ENCODE measurements around the gene ZNF862. TPM values are rescaled to one million over a fixed set of nuclear protein-coding genes. Genes with fewer than 3 reads are reported as not detected.

The ZNF862 gene
- total and polyA plus RNA-seq, 2 donors (not counting 3 experiments of a cell fraction or from before 2014, with no cell fraction given): 10.8 to 14.7 TPM

GRCh38 chr7:149825567-149826343 lies 12.4 kb upstream of the ZNF862 start:
- Histone ChIP-seq H3K9me1 (replicated peaks; ENCODE audit: control insufficient read depth, extremely low read depth, insufficient read depth, low read length) (no peaks in the 10 kb centered on the region), H3K27me3 (ENCODE audit: control insufficient read depth in 2 of 2, insufficient read depth in 2 of 2, low read length in 2 of 2) (no peaks in the 10 kb centered on the region), H3K9ac (replicated peaks; ENCODE audit: extremely low read depth, insufficient read depth, low read length) (no peak overlapping the region), H3K27ac (ENCODE audit: insufficient read depth, low read depth, low read length) (no peak overlapping the region), H4K20me1 (replicated peaks; ENCODE audit: control insufficient read depth, extremely low read depth, insufficient read depth, low read length) (no peaks in the 10 kb centered on the region), H3K4me1 (ENCODE audit: control insufficient read depth, extremely low read depth, insufficient read depth, low read length) (no peaks in the 10 kb centered on the region), H3K79me2 (ENCODE audit: control insufficient read depth, insufficient read depth, low read length) (no peaks in the 10 kb centered on the region), H3K4me2 (ENCODE audit: insufficient read depth, low read length) (no peak overlapping the region), H3K9me3 (replicated peaks; ENCODE audit: control insufficient read depth, insufficient read depth, low read length) (no peaks in the 10 kb centered on the region), H3K4me3 (replicated peaks in 1 of 3; ENCODE audit: insufficient read depth in 1 of 3, low read depth in 1 of 3, low read length in 3 of 3) (no peak overlapping the region), H3K36me3 (ENCODE audit: control insufficient read depth in 2 of 2, extremely low read depth in 1 of 2, insufficient read depth in 2 of 2, low read length in 2 of 2) (no peaks in the 10 kb centered on the region), H2AFZ (ENCODE audit: low read depth, low read length) (no peak overlapping the region)
- DNase-seq (ENCODE audit: low read depth, low spot score) (no peak), FAIRE-seq (no peak)
- BruUV-seq (replicated peaks): no TSS peak
- dilution Hi-C loops (cut with MboI; ENCODE audit: extremely low pct_ligation_motif_present, low sequenced_read_pairs): no loop called here
- ChIA-PET CTCF (interaction anchor here (1.5 kb wide), 1 partner anchor 18 kb away, joined by 9 read pairs; no protein-coding TSS in a partner anchor), POLR2A (no interaction called here)
- intact Hi-C loops (cut with micrococcal nuclease): no loop called here
- TF ChIP-seq POLR2A (IDR thresholded peaks at IDR 0.05; ENCODE audit: low read depth, low read length) (no peak), MYC (IDR thresholded peaks at IDR 0.05; ENCODE audit: low read depth, low read length) (no peak), FOS (IDR thresholded peaks at IDR 0.05; ENCODE audit: borderline replicate concordance, insufficient read depth, low read length) (no peak)

- POLR2A ChIA-PET: no interaction called here
- no peak overlapping the region for H2AFZ ChIP-seq (ENCODE audit: low read depth, low read length)
- BruUV-seq (replicated peaks): no TSS peak
- intact Hi-C loops (cut with micrococcal nuclease) (no loop called here), dilution Hi-C loops (cut with MboI; ENCODE audit: extremely low pct_ligation_motif_present, low sequenced_read_pairs) (no loop called here)
- H3K79me2 ChIP-seq (ENCODE audit: control insufficient read depth, insufficient read depth, low read length): no peaks in the 10 kb centered on the region
- H3K4me3 ChIP-seq (replicated peaks in 1 of 3; ENCODE audit: insufficient read depth in 1 of 3, low read depth in 1 of 3, low read length in 3 of 3): no peak overlapping the region
- no peak overlapping the region for H3K27ac ChIP-seq (ENCODE audit: insufficient read depth, low read depth, low read length)
- CTCF ChIA-PET: interaction anchor here (1.5 kb wide), 1 partner anchor 19 kb away, joined by 9 read pairs; no protein-coding TSS in a partner anchor
- FAIRE-seq: no peak
- H3K9me3 ChIP-seq (replicated peaks; ENCODE audit: control insufficient read depth, insufficient read depth, low read length): no peaks in the 10 kb centered on the region
- H3K9me1 ChIP-seq (replicated peaks; ENCODE audit: control insufficient read depth, extremely low read depth, insufficient read depth, low read length): no peaks in the 10 kb centered on the region
- H3K27me3 ChIP-seq (ENCODE audit: control insufficient read depth in 2 of 2, insufficient read depth in 2 of 2, low read length in 2 of 2): no peaks in the 10 kb centered on the region
- DNase-seq (ENCODE audit: low read depth, low spot score): no peak
- H3K4me2 ChIP-seq (ENCODE audit: insufficient read depth, low read length): no peak overlapping the region
- H3K9ac ChIP-seq (replicated peaks; ENCODE audit: extremely low read depth, insufficient read depth, low read length): no peak overlapping the region
- TF ChIP-seq MAX (IDR thresholded peaks at IDR 0.05; ENCODE audit: insufficient read depth, insufficient read length): no peak
- no peak for TF ChIP-seq EZH2 (IDR thresholded peaks at IDR 0.05; ENCODE audit: borderline replicate concordance, low read depth, low read length, severe bottlenecking)
- TF ChIP-seq FOS (IDR thresholded peaks at IDR 0.05; ENCODE audit: borderline replicate concordance, insufficient read depth, low read length): no peak
- TF ChIP-seq JUN (IDR thresholded peaks at IDR 0.05; ENCODE audit: borderline replicate concordance, insufficient read depth, insufficient read length, low read depth): no peak
- no peak for TF ChIP-seq POLR2A (IDR thresholded peaks at IDR 0.05; ENCODE audit: low read depth, low read length)
- TF ChIP-seq POLR2AphosphoS5 (IDR thresholded peaks at IDR 0.05; ENCODE audit: insufficient read depth, low read depth, low read length): no peak
- TF ChIP-seq MYC (IDR thresholded peaks at IDR 0.05; ENCODE audit: low read depth, low read length): no peak
- H3K4me1 ChIP-seq (ENCODE audit: control insufficient read depth, extremely low read depth, insufficient read depth, low read length): no peaks in the 10 kb centered on the region
- no peaks in the 10 kb centered on the region for H3K36me3 ChIP-seq (ENCODE audit: control insufficient read depth in 2 of 2, extremely low read depth in 1 of 2, insufficient read depth in 2 of 2, low read length in 2 of 2)
- no peaks in the 10 kb centered on the region for H4K20me1 ChIP-seq (replicated peaks; ENCODE audit: control insufficient read depth, extremely low read depth, insufficient read depth, low read length)
Measured at GRCh38 chr7:149826344-149827088, 11.7 kb upstream of the ZNF862 start.

Measured in endothelial cell of umbilical vein (primary cell).